ENCODE results near the gene PTH1R.

DNA sequence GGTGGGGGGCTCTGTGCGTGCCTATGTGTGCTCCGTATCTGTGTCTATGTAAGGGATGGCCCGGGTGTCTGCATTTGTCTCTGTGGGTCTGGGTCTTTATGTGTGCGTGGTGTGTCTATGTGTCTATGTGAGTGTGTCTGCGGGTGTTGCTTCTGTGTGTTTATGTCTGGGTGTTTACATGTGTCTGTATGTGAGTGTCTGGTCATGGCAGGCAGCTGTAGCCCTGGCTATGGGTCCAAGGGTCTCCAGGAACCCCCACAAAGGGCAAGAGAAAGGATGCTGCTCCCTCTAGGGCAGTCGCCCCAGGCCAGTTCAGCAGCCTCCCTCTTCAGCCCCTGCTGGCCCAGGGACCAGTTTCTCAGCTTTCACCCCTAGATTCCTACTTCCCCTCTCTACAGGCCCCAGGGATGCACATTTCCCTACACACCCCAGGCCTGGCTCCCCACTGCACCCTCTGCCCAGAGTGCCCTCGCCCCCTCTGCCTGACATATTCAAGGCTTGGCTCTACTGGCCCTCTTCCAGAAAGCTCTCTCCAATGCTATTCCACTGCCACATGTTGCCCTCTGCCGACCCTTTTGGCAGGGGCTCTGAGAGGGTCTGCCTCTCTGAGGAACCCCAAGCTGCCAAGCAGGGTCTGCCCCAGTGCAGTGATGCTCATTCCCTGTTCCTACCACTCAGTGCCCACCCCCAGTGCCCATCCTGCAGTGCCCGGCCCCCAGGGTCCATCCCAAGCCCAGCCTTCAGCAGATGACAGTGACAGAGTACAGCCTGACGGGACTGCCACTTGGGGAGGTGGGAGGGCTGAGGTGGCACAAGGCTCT lies 13.2 kb upstream of the PTH1R start:
- TF ChIP-seq POLR2AphosphoS5 (IDR thresholded peaks at IDR 0.05; ENCODE audit: borderline replicate concordance, low read depth, low read length) (no peak), EZH2 (IDR thresholded peaks at IDR 0.05) (no peak), FOXP2 (optimal IDR thresholded peaks at IDR 0.05; ENCODE audit: control extremely low read depth, extremely low read length, insufficient read depth) (no peak)
